Omental fat pad (tissue), 4 donors: ENCODE measurements around the gene IGSF8. TPM values are rescaled to one million over a fixed set of nuclear protein-coding genes. Genes with fewer than 3 reads are reported as not detected.
A peak's percentile ranks its signal among the peaks of the same experiment; 100 is the strongest.

Experiments used
- ATAC-seq: fragments of 150-250 bp; one replicate; pipeline ENCODE4 v1.9.1; 2016; ENCODE audit warnings: mild to moderate bottlenecking, moderate library complexity; ENCODE audit not compliant: low FRiP score
- DNase-seq: peaks from one replicate; pipeline ENCODE4 v3.0.0-alpha.2; 2019; ENCODE audit warnings: low spot score
- total RNA-seq, 4 donors: library from RNA; depleted of rRNA; stranded (reverse); fragments of >200 nt; gene quantifications; one replicate each; pipeline ENCODE4 v1.1.0, GENCODE V29; 2016
- TF ChIP-seq, protein P1 (sequence below), 3 donors: fragments of 450-650 bp; IDR thresholded peaks; one replicate each; pipeline ENCODE4 v1.5.1; 2016 to 2017; ENCODE audit warnings: antibody characterized with exemption in 3 of 3, mild to moderate bottlenecking in 3 of 3, moderate library complexity in 2 of 3

Gene IGSF8
- total RNA-seq, 4 donors from 2014 or later: 17.5 to 20.5 (median 18.6) TPM

DNA sequence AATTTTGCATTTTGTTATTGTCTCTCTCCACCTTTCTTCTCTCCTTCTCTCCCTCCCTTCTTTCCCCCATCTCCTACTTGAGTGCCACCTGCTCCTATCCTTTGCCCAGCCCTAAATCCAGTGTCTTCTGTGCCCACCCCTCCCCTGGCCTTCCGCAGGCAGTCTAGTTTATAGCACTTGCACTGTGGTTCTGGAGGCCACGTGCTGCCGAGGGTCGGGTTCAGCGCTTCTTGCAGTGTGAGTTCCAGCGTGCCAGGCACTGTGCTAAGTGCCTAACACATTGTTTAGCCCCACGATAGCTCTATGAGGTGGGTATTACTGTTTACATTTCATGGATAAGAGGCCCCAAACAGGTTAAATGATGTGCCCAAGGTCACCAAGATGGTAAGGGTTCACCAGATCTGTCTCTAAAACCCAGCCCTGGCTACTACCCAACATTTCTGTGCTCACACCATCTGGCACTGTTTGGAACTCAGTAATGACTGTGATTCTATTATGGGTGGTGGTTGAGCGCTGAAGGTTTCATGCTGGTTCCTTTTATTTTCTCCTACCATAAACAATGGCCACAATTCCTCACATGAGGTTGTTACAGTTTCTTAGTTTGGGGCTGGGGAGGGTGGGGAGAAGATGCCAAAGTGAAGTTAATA, 38.9 kb upstream of the IGSF8 start:
- TF ChIP-seq, protein P1, sequence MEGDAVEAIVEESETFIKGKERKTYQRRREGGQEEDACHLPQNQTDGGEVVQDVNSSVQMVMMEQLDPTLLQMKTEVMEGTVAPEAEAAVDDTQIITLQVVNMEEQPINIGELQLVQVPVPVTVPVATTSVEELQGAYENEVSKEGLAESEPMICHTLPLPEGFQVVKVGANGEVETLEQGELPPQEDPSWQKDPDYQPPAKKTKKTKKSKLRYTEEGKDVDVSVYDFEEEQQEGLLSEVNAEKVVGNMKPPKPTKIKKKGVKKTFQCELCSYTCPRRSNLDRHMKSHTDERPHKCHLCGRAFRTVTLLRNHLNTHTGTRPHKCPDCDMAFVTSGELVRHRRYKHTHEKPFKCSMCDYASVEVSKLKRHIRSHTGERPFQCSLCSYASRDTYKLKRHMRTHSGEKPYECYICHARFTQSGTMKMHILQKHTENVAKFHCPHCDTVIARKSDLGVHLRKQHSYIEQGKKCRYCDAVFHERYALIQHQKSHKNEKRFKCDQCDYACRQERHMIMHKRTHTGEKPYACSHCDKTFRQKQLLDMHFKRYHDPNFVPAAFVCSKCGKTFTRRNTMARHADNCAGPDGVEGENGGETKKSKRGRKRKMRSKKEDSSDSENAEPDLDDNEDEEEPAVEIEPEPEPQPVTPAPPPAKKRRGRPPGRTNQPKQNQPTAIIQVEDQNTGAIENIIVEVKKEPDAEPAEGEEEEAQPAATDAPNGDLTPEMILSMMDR (IDR thresholded peaks at IDR 0.05): no peak
- ATAC-seq: no peak
- DNase-seq: no peak

DNA sequence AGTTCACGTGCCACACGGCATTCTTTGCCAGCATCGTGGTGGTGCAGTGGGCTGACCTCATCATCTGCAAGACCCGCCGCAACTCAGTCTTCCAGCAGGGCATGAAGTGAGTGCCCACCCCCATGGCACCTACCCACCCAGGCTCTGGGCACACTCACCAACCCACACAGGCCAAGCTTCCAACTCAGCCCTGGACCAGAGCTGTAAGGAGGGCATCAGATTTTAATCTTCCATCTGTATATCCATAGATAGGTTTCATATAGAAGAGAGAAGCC, 38.4 kb upstream of the IGSF8 start:
- ATAC-seq (peak; percentile 10), DNase-seq (no peak)
- TF ChIP-seq, protein P1 (IDR thresholded peaks at IDR 0.05): no peak

DNA sequence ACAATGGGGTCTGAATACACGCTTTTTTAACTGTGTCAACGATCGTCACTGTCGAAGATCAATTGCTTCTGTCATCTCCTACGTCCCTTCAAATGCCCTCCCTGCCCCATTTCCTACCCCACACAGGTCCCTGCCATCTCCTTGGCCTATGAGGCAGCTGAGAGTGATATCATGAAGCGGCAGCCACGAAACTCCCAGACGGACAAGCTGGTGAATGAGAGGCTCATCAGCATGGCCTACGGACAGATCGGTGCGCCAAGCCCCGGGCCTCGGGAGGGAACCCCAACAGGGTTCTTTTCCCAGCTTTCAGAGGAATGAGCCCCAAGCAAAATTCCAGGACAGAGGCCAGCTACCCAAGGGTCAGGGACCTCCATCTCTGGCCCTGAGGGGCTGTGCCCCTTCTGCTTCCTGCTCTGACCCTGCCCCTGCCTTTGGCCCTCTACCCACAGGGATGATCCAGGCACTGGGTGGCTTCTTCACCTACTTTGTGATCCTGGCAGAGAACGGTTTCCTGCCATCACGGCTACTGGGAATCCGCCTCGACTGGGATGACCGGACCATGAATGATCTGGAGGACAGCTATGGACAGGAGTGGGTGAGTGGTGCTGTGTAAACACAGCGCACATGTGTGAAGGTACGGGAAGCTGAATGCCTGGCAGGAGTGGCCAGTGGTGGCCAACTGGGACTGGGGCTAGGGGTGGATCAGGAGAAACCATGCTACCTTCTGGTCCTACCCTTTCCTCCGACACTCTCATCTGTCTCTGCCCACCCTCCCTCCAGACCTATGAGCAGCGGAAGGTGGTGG, 37.9 kb upstream of the IGSF8 start:
- TF ChIP-seq, protein P1 (IDR thresholded peaks at IDR 0.05): no peak
- DNase-seq (no peak), ATAC-seq (peak; percentile 13)

DNA sequence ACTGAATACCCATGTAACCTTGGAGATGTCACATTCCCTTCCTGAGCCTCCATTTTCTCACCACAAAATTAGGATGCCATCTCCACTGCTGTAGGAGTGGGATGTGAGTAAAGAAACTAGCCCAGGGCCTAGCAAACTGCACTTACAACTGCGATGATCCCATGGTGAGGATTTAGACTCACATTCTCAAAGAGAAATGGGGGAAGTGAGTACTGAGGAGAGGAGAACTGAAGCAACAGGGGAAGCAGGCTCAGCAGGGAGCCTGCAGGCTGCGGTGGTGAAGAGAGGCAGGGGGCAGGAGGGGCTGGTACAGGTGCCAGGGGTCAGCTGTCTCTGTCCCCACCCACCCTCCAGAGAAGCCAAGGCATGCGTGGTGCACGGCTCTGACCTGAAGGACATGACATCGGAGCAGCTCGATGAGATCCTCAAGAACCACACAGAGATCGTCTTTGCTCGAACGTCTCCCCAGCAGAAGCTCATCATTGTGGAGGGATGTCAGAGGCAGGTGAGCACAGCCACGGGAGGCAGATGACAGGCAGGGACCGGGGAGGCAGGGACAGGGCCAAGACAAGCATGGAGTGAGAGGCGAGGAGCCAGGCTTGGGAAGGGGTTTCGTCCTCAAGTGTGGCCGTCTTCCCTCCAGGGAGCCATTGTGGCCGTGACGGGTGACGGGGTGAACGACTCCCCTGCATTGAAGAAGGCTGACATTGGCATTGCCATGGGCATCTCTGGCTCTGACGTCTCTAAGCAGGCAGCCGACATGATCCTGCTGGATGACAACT, 36.6 kb upstream of the IGSF8 start:
- no peak for DNase-seq
- ATAC-seq: no peak
- TF ChIP-seq, protein P1 (IDR thresholded peaks at IDR 0.05): no peak

DNA sequence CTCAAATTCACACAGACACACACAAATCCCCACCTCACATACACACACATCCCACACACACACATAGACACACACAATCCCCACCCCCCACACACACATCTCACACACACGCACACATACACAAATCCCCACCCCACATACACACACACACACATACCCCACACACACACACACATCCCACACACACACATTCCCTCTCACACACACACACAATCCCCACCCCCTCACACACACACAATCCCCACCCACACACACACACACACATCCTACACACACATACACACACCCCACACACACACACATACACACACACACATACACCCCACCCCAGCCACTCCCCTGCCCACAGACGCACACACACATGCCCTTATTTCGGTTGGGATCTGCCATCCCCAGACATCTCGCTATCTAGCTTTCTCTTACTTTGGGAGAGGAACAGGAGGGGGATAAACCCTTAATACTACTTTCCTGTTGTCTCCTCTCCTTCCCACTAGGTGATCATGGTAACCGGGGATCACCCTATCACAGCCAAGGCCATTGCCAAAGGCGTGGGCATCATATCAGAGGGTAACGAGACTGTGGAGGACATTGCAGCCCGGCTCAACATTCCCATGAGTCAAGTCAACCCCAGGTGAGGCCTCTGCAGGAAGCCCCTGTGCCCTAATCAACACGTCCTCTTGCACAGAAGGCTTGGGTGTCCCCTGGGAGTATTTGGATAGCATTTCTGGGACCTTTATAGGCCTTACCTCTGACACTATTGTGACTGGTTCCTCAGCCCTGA, 35.8 kb upstream of the IGSF8 start:
- DNase-seq: no peak
- ATAC-seq: no peak
- TF ChIP-seq, protein P1 (IDR thresholded peaks at IDR 0.05): no peak

DNA sequence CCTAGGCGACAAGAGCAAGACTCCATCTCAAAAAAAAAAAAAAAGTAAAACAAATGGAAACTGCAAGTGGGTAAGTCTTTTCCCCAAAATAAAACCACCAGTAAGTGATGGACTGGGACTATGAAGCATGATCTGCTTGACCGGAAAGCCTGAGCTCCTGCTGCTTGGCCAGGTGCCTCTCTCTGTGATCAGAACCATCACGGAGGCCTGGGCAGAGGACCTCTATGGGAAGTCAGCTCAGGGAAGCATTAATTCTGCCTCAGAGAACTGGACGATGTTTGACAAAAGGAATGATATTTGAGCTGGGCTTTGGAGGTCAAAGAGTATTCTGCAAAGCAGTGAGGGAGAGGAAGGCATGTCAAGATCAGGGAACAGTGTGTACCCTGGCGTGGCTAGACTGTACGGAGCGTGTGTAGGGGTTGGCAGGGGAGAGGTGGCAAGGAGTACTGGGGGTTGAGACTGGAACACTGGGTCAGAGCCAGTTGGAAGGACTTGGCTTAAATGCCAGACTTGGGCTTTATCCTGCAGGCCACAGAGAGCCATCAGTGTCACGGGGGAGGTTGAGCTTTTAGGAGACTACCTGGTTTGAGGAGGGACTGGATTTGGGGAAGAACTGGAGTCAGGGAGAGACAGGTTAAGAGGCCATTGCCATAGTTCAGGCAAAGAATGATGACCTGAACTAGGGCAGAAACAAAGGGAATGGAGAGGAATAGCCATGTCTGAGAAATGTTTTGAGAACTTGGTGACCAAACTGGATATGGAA, 33.6 kb upstream of the IGSF8 start:
- TF ChIP-seq, protein P1 (IDR thresholded peaks at IDR 0.05): no peak
- ATAC-seq (no peak), DNase-seq (no peak)
